LNCaP clone FGC (cell line): ENCODE measurements around the gene VPS26A.

Experiments
- DNase-seq: peaks from one replicate; pipeline ENCODE4 v3.0.0-alpha.2; 2011; ENCODE audit warnings: low read depth
- H3K4me3 ChIP-seq: 2 replicates; pipeline ENCODE4 v1.5.1; 2011; ENCODE audit warnings: mild to moderate bottlenecking, low read depth, low read length, control low read depth
- TF ChIP-seq, protein P1 (sequence below): IDR thresholded peaks from 2 replicates; pipeline ENCODE4 v1.5.1; 2012; ENCODE audit warnings: mild to moderate bottlenecking; ENCODE audit not compliant: control insufficient read depth, insufficient read depth; ENCODE audit errors: extremely low read depth

Gene VPS26A

DNA sequence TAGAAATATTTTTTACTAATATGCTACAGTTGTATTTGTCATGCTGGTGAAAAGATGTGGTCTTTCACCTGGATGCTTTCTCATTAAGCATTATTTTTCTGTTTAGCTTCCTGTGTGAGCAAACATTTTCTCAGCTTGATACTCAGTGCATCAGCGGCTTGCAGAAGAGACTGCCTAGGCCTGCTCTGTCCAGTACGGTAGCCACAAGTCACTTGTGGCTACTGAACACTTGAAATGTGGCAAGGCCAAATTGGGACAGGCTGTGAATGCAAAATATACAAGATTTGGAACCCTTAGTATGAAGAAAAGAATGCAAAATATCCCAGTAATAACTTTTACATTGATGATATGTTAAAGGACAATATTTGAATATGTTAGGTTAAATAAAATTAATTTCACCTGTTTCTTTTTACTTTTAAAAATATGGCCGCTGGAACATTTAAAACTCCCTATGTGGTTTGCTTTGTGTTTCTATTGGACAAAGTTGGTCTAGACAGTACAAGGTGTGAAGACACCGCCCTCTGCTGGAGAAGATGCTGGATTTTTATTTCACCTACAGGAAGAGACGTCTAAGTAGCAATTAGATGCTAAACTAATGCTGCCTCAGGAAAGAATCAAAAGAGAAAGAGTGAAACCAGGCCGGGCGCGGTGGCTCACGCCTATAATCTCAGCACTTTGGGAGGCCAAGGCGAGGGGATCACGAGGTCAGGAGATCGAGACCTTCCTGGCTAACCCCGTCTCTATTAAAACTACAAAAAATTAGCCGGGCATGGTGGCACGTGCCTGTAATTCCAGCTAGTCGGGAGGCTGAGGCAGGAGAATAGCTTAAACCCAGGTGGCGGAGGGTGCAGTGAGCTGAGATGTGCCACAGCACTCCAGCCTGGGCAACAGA lies 30.8 kb upstream of the VPS26A start:
- DNase-seq, result peak; percentile 65
- TF ChIP-seq, protein P1, sequence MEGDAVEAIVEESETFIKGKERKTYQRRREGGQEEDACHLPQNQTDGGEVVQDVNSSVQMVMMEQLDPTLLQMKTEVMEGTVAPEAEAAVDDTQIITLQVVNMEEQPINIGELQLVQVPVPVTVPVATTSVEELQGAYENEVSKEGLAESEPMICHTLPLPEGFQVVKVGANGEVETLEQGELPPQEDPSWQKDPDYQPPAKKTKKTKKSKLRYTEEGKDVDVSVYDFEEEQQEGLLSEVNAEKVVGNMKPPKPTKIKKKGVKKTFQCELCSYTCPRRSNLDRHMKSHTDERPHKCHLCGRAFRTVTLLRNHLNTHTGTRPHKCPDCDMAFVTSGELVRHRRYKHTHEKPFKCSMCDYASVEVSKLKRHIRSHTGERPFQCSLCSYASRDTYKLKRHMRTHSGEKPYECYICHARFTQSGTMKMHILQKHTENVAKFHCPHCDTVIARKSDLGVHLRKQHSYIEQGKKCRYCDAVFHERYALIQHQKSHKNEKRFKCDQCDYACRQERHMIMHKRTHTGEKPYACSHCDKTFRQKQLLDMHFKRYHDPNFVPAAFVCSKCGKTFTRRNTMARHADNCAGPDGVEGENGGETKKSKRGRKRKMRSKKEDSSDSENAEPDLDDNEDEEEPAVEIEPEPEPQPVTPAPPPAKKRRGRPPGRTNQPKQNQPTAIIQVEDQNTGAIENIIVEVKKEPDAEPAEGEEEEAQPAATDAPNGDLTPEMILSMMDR, result peak; percentile 62
- H3K4me3 ChIP-seq, result no peak overlapping the region

DNA sequence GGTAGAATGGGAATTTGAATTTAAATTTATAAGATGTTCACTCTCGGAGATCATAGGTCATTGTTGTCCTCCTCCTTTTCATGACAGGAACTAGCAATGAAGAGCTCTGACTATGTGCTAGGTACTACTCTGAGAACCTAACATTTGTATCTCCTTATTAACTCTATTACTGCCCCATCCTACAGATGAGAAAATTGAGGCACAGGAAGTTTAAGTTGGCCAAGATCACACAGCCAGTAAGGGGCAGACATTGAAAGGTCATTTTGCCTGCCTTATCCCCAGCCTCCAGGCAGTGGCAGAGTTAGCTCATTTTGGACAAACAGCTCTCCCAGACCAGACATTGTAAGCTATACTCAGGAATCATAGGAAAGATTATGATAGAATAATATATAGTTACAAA lies 30.0 kb upstream of the VPS26A start:
- TF ChIP-seq, protein P1, result peak; percentile 19; the same call in 1 of the 2 replicates
- no peak overlapping the region for H3K4me3 ChIP-seq
- DNase-seq, result no peak

DNA sequence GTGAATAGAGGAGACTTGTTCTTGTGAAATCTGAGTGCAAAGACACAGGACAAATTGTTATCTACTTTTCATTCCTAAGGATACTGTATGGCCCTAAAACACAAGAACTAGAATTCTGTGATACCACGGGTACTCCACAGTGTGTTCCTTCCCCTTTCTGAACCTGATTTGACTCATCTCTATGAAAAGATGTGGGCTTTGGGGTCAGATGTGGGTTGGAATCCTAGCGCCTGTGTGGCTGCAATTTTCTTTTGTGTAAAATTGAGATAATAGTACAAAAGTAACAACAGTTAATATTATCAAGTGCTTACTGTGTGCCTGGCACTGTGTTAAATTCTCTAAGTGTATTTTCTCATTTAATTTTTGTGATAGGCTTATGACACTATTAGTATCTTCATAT lies 27.9 kb upstream of the VPS26A start:
- TF ChIP-seq, protein P1, result no peak
- no peak for DNase-seq
- no peak overlapping the region for H3K4me3 ChIP-seq

DNA sequence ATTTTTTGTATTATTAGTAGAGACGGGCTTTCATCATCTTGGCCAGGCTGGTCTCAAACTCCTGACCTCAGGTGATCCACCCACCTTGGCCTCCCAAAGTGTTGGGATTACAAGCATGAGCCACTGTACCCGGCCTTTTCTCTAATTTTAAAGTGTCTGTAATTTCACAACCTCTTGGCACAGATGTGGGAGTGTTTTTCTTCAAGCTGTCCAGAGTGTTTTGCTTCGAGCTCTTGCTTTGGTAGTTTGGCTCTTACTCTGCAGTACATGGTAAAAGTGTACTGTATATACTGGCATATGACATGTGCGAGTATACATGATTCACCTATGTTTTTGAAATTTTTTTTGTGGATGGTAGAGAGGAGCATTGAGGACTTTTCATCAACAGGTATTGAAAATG lies 26.2 kb upstream of the VPS26A start:
- TF ChIP-seq, protein P1, result no peak
- no peak for DNase-seq
- no peak overlapping the region for H3K4me3 ChIP-seq

DNA sequence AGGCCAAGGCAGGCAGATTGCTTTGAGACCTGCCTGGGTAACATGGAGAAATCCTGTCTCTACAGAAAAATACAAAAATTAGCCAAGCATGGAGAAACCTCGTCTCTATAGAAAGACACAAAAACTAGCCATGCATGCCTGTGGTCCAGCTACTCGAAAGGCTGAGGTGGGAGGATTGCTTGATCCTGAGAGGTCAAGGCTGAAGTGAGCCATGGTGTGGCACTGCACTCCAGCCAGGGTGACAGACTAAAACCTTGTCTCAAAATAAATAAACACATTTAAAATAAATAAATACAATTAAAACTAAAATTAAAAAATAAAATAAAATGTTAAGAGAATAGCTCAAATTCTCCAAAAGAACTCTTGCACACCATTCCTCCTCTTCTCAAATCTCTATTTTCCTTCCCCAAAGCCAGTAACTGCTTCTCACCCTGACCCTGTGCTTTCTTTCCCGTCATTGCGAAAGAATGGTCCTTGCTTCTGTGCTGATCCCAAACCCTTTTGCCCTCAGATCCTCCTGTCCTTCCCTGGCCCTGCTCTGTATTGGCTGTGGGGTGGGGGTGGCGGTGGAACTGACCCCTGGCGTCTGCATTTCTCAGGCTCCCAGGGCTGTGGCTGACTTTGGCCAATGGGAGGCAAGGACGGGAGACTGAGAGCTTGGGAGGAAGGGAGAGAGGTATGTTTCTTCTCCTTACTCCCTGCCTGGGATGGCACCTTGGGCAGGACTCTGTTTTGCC lies 23.7 kb upstream of the VPS26A start:
- no peak overlapping the region for H3K4me3 ChIP-seq
- TF ChIP-seq, protein P1, result no peak
- no peak for DNase-seq

DNA sequence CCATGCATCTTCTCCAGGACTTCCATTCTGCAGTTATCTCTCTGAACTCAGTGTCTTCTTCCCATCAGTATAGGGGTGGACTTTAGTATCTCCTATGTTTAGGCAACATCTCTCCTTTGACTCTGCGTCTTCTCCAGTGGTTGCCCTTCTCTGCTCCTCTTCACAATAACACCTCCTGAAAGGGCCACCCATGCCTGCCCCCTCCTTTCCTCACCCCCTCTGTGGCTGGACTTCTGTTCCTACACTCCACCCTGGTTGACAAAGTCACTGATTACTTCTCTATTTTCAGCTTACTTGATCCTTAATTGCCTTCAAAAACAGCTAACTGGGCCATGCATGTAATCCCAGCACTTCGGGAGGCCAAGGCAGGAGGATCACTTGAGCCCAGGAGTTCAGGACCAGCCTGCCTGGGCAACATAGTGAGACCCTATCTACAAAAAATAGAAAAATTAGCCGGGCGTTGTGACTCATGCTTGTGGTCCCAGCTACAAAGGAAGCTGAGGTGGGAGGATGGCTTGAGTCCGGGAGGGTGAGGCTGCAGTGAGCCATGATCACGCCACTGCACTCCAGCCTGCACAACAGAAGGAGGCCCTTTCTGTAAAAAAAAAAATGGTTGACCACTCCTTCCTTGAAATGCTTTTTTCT lies 22.4 kb upstream of the VPS26A start:
- no peak overlapping the region for H3K4me3 ChIP-seq
- TF ChIP-seq, protein P1, result no peak
- DNase-seq, result no peak
